ENCODE data around the gene FGF1.

DNA sequence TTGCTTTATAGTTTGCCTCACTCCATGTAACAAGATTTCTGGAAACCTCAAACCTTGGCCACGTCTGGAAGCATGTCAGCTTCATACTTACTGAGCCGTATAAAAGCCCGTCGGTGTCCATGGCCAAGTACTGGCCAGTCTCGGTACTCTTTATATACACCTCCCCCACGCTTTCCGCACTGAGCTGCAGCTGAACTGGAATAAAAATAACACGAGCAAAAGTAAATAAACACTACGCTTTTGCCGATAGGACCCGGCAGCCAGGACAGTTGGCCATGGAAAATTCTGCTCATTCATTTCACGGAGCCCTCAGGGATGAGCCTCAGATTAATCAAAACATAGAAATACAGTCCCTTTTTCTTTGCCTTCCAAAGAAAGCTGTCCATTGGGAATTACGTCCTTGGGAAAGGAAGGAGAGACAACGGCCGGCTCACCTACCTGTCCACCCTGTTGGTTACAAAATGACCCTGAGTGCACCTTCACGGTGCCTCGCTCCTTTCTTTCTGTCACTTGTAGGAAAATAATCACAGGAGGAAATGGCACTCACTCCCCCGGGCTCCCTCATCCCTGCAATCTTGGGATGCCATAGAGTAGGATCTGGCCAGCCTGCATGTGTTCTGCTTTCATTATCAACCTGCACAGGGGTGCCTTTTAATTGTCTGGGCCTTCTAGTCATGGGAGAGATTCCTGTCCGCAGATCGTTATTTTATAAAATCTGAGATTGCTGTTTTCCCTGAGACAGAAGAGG is 85.1 kb downstream of the FGF1 start:
- TF ChIP-seq, protein P1, sequence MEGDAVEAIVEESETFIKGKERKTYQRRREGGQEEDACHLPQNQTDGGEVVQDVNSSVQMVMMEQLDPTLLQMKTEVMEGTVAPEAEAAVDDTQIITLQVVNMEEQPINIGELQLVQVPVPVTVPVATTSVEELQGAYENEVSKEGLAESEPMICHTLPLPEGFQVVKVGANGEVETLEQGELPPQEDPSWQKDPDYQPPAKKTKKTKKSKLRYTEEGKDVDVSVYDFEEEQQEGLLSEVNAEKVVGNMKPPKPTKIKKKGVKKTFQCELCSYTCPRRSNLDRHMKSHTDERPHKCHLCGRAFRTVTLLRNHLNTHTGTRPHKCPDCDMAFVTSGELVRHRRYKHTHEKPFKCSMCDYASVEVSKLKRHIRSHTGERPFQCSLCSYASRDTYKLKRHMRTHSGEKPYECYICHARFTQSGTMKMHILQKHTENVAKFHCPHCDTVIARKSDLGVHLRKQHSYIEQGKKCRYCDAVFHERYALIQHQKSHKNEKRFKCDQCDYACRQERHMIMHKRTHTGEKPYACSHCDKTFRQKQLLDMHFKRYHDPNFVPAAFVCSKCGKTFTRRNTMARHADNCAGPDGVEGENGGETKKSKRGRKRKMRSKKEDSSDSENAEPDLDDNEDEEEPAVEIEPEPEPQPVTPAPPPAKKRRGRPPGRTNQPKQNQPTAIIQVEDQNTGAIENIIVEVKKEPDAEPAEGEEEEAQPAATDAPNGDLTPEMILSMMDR (IDR thresholded peaks at IDR 0.05), result no peak
- TF ChIP-seq POLR2A (IDR thresholded peaks at IDR 0.05) (no peak), EP300 (IDR thresholded peaks at IDR 0.05) (no peak)

All from ovary (tissue), 3 donors.